T follicular helper cell (primary cell): ENCODE results near the gene MLLT3.

ENCODE experiments used
- DNase-seq: peaks from one replicate; pipeline ENCODE4 v3.0.0-alpha.2; 2020; ENCODE audit warnings: low read depth

Gene MLLT3

GRCh38 chr9:20625003-20625349 lies 2.7 kb upstream of the MLLT3 start:
- no peak for DNase-seq

DNA sequence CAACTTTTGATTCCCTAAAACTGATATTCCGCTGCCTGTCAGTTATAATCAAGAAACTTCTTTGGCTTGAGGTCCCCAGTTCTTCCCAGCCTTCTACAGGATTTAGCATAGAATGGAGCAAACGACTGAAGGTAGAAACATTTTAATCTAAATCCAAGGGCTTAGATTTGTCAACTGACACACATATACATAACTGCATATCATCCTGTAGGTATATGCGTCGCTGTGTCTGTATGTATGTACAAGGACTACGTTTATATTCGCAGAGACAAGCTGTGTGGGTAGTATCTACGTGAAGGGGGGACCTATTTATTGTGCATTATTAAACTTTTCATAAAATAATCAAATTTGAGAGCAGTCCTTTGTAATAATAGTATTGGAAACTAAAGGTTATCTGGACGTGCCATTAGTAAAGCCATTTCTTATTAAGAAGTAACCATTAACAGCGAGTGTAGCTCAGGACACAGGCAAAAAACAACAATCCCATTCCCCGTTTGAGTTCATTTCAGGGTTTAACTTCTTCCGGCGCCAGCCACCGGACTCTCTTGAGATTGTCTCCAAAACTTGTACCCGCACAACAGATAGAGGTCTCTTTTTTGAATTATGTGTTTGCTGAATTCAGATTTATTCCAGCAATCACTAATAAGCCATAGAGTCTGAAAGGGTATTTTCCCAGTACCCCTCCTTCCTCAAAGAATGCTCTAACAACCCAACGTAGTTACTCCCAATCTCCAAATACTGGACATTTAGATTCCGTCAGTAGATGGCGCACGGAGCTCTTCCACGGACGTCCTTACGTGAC lies 2.1 kb upstream of the MLLT3 start:
- DNase-seq, result peak; percentile 23

DNA sequence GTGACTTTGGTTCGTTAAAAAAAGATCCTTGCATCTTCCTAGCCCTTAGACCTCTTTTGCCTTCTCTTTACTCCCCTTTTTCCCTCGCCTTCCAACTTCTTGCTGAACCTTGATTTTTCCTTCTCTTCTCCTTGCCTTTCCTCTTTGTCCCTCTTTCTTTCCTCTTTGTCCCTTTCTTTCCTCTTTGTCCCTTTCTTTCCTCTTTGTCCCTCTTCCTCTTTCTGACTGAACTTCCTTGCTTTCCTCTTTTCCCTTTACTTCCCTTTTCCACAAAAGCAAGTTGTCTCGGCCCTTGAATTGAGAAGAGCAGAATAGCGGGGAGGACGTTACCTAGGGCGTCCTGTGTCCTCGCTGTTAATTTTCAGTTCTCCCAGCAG lies 1.4 kb upstream of the MLLT3 start:
- no peak for DNase-seq

DNA sequence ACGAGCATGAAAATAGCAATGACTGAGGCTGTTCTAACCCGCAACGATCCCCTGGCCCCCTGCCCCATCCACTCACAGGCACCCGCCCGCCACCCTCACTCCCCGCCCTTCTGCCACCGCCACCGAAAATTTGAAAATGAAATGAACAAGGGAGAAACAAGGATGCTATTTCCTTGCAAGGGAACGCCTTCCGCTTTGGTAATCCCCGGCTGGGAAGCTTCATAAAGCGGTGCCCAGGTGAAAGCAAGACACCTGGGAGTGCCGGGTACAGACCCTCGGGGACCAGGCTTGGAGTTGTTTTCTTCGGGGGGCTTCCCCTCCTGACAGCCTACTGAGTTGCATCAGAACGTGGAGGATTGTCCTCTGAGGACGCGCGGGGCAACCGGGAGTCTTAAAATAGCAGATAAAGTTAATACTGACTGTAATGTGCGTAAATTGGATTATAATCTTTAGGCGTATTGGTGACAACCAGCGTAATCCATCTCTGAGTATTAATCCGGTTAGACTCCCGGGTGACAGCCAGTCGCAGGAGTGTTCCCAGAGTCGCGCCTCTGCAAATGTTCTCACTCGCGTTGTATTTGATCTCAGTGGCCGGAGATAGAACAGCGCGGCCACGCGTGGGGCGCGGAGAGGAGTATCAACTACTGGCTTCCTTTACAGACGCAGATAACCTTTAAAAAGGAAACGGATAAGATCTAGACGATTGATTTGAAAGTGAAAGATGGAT lies 885 bp upstream of the MLLT3 start:
- DNase-seq, result peak; percentile 55

DNA sequence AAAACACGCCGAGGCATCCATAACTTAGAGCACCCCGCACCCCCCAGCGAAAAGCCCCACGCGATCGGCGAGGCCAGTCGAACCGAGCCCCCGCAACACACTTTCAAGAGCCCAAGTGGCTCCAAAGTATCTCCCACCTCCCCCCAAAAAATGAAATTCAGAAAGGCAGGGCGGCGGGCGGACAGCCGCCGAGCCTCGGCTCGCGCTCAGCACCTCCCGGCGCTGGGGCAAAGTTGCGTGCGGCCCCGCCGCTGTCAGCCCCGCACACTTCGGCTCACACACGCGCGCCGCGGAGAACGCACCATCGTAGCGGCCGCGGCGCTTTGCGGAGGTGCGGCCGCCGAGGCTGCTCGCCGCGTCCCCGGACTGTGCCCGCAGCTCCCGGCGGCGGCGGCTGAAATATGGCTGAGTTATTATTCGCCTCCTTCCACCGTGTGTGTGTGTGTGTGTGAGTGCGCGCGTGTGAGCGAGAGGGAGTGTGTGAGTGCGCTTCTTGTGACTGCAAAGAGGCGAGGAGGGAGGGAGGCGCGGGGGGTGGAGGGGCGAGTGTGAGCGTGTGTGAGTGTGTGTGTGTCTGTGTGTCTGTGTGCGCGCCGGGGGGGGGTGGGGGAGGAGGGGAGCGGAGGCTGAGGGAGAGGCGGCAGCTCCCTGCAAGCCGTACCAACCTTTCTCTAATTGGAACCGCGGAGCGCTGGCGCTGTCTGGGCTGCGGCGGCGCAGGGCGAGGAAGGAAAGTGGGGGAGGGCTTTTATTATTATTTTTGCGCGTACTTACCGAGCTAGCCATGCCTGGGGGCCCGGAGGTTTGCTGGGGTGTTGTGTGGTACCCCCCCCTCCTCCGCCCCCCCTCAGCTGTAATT lies 599 bp downstream of the MLLT3 start:
- DNase-seq, result peak; percentile 72

DNA sequence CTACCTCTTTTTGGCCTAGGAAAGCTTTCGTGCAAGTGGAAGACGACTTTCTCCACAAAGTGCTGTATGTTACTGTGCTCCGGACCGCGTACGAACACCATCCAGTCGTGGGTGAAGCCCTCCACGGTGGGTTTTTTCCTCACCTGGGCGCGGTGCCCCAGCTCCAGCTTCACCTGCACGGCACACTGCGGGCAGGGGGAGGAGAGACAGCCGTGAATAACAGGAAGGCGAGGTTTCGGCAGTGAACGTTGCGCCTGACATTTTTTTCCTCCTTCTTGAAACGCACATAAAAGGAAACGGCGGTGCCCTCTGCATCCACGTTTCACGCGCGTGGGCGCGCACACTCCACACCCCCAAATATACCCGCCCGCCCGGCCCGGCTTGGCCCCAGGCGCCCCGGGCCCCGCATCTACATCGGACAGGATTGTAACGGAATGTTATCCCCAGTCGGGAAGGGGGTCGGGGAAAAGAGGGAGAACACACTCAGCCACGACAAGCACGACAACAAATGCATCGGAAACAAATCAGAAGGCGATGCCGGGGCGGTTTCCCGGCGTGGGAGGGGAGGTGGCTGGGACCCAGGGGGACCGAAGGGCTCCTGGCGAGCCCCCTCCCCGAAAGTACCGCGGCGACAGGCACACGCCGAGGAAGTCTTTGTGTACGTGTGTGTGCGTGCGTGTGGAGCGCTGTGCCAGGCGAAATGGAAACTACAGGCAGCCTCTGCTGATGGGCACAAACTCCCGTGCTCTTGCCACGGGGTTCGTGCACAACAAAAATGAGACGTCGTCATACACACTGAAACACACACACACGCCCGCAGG lies 1.4 kb downstream of the MLLT3 start:
- DNase-seq, result peak; percentile 52

DNA sequence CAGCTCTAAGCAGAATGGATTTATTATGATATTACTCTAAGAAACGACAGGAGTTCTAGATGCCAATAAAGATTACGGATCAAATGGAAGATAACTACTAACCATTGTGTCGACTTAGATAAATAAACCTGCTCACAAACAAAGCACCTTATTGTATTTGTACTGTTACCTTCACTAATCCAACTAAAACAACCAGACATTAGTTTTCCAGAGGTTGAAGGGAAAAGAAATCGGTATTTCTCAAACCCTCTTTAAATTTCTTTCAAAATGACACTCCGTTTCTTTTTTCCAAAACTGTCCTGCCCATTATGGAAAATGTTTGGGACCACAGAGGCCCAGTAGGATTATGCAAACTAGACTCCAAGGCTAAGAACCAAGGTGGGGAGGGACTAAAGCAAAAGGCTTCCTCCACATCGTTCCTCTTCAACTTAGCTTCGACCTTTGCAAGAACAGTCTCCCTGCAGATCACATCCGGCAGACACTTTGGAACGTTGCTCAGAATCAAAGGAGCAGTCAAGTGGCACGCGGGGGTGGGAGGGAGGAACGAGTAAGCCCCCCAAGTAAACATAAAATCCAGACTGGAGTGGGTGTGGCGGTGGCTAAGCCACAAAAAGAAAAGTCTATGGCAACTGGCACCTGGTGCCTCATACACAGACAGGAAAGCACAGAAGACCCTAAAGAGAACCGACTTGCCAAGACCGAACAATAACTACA lies 2.7 kb downstream of the MLLT3 start:
- no peak for DNase-seq

- DNase-seq, result no peak
Measured at GRCh38 chr9:20618361-20618802, 3.9 kb downstream of the MLLT3 start.

GRCh38 chr9:20616808-20617207 lies 5.5 kb downstream of the MLLT3 start:
- DNase-seq, result no peak

GRCh38 chr9:20614602-20615216 lies 7.6 kb downstream of the MLLT3 start:
- DNase-seq, result no peak

GRCh38 chr9:20611691-20612287 lies 10.5 kb downstream of the MLLT3 start:
- no peak for DNase-seq

DNA sequence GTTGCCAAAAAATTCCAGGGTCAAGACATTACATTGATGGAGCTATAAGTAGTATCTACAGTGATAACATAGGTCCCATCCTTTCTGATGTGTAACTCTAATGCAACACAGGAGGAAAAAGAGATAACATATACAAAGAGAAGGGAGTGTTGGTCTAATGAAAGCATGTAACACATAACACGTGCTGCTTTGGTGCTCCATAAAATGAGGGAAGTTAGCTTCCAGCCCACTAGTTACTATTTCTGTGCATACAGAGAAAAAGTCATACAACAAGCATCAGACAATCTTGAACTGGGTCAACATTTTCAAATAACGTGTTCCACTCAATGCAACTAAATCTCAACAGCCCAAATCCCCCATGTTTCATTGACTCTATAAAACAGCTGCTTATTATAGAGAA lies 11.7 kb downstream of the MLLT3 start:
- DNase-seq, result no peak

GRCh38 chr9:20608582-20608981 lies 13.7 kb downstream of the MLLT3 start:
- no peak for DNase-seq

GRCh38 chr9:20606652-20607051 lies 15.6 kb downstream of the MLLT3 start:
- DNase-seq, result no peak

DNA sequence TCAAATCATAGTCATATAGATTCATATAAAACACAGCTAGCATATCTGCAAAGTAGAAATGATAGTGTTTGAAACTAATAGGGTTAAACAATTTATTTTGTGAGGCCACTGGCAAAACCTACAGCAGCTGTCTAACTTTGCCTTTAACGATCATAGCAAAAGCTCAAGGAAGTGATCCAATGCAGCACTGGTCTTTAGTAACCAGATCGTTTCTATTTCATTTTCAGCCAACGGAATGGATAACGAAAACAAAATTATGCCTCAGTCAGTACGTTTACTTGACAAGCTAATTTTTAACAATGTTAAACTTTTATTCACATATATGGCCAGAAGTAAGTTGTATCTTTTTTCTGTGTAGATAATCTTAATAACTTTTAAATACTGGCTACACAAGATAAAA lies 17.7 kb downstream of the MLLT3 start:
- DNase-seq, result no peak

DNA sequence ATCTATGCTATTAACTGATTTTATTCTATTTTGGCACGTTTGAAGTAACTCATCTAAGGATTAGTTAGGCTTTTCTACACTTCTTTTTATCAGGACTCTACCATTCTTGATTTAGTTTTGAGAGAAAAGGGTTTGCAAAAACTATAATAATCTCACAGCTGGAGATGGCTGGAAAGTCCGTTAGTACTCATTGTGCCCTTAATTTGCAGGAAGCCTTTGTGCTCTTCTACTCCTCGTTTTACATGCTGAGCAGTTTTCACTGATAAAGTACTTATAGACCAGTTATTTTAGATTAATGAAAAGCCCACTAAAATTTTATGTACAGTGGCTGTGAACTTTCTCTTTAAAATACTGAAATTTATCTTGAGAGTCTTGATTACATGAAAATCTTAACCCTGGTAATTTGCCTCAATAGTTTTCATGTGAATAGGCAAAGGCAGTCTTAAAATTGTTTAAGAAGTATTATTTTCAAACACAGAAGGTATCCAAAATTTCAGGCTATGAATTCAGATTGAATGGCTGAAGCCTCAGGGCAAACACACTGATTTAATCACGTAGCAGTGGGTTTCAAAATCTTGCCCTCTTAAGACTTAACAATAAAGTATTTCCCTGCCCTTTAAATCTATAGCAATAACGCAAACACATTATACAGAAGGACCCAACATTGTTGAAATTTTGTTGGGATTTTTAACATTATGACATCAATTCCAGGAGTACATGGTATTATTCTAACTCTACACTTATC lies 18.6 kb downstream of the MLLT3 start:
- DNase-seq, result no peak

GRCh38 chr9:20601292-20601691 lies 21.0 kb downstream of the MLLT3 start:
- no peak for DNase-seq

DNA sequence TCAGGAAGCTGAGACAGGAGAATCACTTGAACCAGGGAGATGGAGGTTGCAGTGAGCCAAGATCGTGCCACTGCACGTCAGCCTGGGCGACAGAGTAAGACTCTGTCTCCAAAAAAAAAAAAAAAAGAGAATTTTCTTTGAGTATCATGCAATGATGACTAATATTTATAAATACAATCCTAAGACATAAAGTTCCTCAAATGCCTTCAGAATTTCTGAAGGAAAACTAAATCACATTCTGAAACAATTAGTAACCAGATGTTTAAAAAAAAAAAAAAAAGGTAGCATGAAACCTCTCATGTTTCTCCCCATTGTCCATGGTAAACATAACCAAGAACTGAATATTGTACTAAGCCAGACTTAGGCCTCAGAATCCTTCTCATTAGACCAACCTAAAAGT lies 23.1 kb downstream of the MLLT3 start:
- no peak for DNase-seq

DNA sequence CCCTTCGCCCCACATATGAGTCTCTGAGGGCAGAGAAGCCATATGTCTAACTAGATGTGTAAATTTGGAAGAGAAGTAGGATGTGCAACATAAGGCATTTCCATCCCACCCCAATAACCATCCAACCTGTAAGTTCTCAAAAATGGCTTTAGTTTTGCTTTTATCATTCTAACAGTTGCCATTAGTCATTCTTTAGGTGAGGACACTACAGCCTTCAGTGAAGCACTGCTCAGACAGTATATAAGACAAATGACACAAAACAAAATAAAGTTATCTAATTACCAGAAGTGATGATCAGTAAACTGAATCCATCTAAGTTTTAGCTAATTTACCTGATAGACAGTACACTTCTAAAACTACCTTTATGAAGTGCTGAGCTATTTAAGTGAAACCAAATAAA lies 23.9 kb downstream of the MLLT3 start:
- DNase-seq, result no peak

DNA sequence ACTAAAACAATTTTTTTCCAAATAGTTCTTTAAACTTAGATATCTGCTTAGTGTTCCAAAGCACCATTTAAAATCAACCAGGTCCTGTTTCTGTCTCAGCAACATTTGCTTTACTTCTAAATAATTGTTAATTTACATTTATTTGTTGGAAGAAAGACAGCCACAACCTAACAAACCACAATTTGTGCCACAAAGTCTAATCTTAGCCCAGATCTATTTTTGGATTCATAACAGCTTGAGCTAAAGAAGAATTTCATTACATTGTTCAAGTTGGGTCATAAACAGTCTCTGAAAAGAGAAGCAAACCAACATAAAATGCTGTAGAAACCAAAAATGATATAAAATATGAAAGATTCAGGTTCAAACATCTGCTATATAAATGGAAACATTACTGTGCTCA lies 24.4 kb downstream of the MLLT3 start:
- no peak for DNase-seq
